PFSK-1 (cell line): ENCODE results near the gene LHX2.

Source experiments
- POLR2AphosphoS5 ChIP-seq: IDR thresholded peaks from 2 replicates; pipeline ENCODE4 v1.6.1; 2012; ENCODE audit warnings: low read depth, mild to moderate bottlenecking, control low read depth, low read length, moderate library complexity
- SIN3A ChIP-seq: IDR thresholded peaks from 2 replicates; pipeline ENCODE4 v1.6.1; 2012; ENCODE audit warnings: mild to moderate bottlenecking, low read length, moderate library complexity, borderline replicate concordance; ENCODE audit not compliant: insufficient read depth
- TAF1 ChIP-seq: IDR thresholded peaks from 2 replicates; pipeline ENCODE4 v1.6.1; 2012; ENCODE audit warnings: low read length, control low read depth, borderline replicate concordance; ENCODE audit not compliant: insufficient read depth
- TF ChIP-seq, protein P1 (sequence below), 2 experiments: IDR thresholded peaks; 2 replicates each; pipeline versions ENCODE4 v1.6.1 to v1.8.0; 2011 to 2012; ENCODE audit warnings: low read depth in 2 of 2, low read length in 2 of 2, control low read depth in 1 of 2, inconsistent platforms in 1 of 2, mild to moderate bottlenecking in 1 of 2, moderate library complexity in 1 of 2; ENCODE audit not compliant: insufficient read depth in 1 of 2

DNA sequence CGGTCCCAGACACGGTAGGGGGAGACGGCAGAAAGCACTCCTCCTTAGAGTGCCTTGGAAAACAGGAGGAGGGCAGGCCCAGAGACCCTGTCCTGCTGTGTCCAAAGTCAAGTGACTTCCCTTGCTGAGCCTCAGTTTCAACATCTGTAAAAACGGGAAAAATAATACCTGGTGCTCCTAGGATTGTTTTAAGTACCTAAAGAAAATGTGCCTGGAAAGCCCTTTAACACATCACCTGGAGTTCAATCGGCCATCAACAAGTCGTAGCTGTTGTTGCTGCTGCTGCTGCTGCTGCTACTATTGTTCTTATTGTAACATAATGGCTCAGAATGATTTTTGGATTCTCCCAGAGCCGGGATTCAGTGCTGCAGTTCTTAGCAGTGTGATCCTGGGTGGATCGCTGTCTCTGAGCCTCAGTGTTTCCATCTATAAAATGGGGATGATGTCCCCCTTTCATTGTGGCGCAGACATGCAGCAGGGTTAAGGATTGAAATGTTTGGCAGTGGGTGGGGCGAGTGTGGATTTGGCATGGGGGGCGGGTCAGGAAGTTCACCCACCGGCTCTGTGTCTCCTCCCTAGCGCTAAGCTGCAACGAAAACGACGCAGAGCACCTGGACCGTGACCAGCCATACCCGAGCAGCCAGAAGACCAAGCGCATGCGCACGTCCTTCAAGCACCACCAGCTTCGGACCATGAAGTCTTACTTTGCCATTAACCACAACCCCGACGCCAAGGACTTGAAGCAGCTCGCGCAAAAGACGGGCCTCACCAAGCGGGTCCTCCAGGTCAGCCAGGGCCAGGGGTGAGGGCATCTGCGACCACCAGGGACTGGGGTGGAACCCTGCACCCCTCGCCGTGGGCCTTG is 9.2 kb downstream of the LHX2 start:
- TF ChIP-seq TAF1 (no peak), POLR2AphosphoS5 (no peak), SIN3A (no peak)
- TF ChIP-seq, protein P1, sequence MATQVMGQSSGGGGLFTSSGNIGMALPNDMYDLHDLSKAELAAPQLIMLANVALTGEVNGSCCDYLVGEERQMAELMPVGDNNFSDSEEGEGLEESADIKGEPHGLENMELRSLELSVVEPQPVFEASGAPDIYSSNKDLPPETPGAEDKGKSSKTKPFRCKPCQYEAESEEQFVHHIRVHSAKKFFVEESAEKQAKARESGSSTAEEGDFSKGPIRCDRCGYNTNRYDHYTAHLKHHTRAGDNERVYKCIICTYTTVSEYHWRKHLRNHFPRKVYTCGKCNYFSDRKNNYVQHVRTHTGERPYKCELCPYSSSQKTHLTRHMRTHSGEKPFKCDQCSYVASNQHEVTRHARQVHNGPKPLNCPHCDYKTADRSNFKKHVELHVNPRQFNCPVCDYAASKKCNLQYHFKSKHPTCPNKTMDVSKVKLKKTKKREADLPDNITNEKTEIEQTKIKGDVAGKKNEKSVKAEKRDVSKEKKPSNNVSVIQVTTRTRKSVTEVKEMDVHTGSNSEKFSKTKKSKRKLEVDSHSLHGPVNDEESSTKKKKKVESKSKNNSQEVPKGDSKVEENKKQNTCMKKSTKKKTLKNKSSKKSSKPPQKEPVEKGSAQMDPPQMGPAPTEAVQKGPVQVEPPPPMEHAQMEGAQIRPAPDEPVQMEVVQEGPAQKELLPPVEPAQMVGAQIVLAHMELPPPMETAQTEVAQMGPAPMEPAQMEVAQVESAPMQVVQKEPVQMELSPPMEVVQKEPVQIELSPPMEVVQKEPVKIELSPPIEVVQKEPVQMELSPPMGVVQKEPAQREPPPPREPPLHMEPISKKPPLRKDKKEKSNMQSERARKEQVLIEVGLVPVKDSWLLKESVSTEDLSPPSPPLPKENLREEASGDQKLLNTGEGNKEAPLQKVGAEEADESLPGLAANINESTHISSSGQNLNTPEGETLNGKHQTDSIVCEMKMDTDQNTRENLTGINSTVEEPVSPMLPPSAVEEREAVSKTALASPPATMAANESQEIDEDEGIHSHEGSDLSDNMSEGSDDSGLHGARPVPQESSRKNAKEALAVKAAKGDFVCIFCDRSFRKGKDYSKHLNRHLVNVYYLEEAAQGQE (IDR thresholded peaks at IDR 0.05; ENCODE audit: insufficient read depth in 1 of 2, low read depth in 2 of 2, low read length in 2 of 2) = no peak
